UCSD-AML1 (cell line): Measurements from ENCODE around the gene SPOCD1.

Experiments
- DNase-seq: peaks from one replicate; lab custom pipeline; 2025; ENCODE audit not compliant: unreplicated experiment; lab: John Stamatoyannopoulos, UW

The SPOCD1 gene

GRCh38 chr1:31815752-31816500 is at the start of gene SPOCD1:
Gene SPOCD1 (minus strand): TSS chr1:31816022. CDS start chr1:31815333, 689 bp downstream.
- peak; percentile 83 for DNase-seq

GRCh38 chr1:31862071-31862470 is 46.2 kb upstream of the SPOCD1 start:
- DNase-seq = no peak

GRCh38 chr1:31861346-31861745 is 45.5 kb upstream of the SPOCD1 start:
- DNase-seq = no peak

GRCh38 chr1:31860581-31860980 is 44.8 kb upstream of the SPOCD1 start:
- no peak for DNase-seq

- DNase-seq = no peak
Observed at GRCh38 chr1:31859719-31860118, 43.9 kb upstream of the SPOCD1 start.

- no peak for DNase-seq
Observed at GRCh38 chr1:31859044-31859443, 43.2 kb upstream of the SPOCD1 start.

GRCh38 chr1:31857863-31858262 is 42.0 kb upstream of the SPOCD1 start:
- DNase-seq = no peak

- no peak for DNase-seq
Observed at GRCh38 chr1:31856140-31856539, 40.3 kb upstream of the SPOCD1 start.

GRCh38 chr1:31855038-31855845 is 39.4 kb upstream of the SPOCD1 start:
- no peak for DNase-seq

GRCh38 chr1:31849653-31850052 is 33.8 kb upstream of the SPOCD1 start:
- no peak for DNase-seq

GRCh38 chr1:31848381-31848897 is 32.6 kb upstream of the SPOCD1 start:
- no peak for DNase-seq

GRCh38 chr1:31846484-31846883 is 30.7 kb upstream of the SPOCD1 start:
- no peak for DNase-seq

GRCh38 chr1:31843506-31843905 is 27.7 kb upstream of the SPOCD1 start:
- DNase-seq = no peak

GRCh38 chr1:31839662-31840343 is 24.0 kb upstream of the SPOCD1 start:
- DNase-seq = no peak

- no peak for DNase-seq
Observed at GRCh38 chr1:31837451-31838158, 21.8 kb upstream of the SPOCD1 start.

GRCh38 chr1:31836638-31837037 is 20.8 kb upstream of the SPOCD1 start:
- no peak for DNase-seq

GRCh38 chr1:31835415-31835814 is 19.6 kb upstream of the SPOCD1 start:
- no peak for DNase-seq

- no peak for DNase-seq
Observed at GRCh38 chr1:31834501-31834900, 18.7 kb upstream of the SPOCD1 start.

GRCh38 chr1:31831397-31832378 is 15.9 kb upstream of the SPOCD1 start:
- no peak for DNase-seq

- DNase-seq = no peak
Observed at GRCh38 chr1:31830511-31830910, 14.7 kb upstream of the SPOCD1 start.
